ENCODE measurements around the gene SLFN12L. TPM values are rescaled to one million over a fixed set of nuclear protein-coding genes. Genes with fewer than 3 reads are reported as not detected.
"Not testable (repeated sequence)": the region's sequence is repeated elsewhere in the genome, so short reads cannot be mapped to it uniquely, and the experiment has no call there.

The SLFN12L gene
- total and polyA plus RNA-seq, 4 donors = 0.59 to 13.2 (median 1.5) TPM

DNA sequence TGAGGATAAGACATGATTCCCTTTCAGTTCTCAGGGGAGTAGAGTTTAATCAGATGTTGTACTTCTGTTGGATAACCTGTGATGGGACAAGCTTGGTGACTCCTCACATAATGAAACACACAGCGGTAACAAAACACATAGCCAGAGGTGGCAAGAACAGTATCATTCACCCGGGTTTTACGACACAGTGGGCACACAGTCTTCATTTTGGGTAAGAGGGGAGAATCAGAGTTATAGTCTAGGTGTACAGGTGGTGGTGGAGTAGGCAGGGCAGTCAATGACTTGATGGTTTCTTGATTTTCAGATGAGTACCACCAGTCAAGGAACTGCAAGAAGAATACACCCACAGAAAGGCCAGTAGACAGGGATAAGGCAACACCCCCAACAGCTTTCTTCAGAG, 38.3 kb upstream of the SLFN12L start:
- Histone ChIP-seq H3K9ac (ENCODE audit: insufficient read depth in 1 of 2, low read length in 2 of 2) (no peak overlapping the region), H3K4me1 (ENCODE audit: control insufficient read depth in 5 of 5, insufficient read depth in 5 of 5, low read length in 5 of 5) (peaks cover 0 to 24% (median 4%) of the 10 kb centered on the region in 5 donors), H3K27me3 (ENCODE audit: control insufficient read depth in 3 of 3, insufficient read depth in 3 of 3, low read length in 2 of 3) (no peaks in the 10 kb centered on the region), H3K9me3 (ENCODE audit: control insufficient read depth in 4 of 4, insufficient read depth in 3 of 4, low read length in 3 of 4) (no peaks in the 10 kb centered on the region), H3K4me3 (no peak overlapping the region), H3K36me3 (ENCODE audit: control insufficient read depth in 4 of 4, insufficient read depth in 4 of 4, low read length in 4 of 4) (peaks cover 2 to 17% (median 5%) of the 10 kb centered on the region in 4 donors), H3K27ac (ENCODE audit: low read depth in 1 of 2, low read length in 1 of 2) (no peak overlapping the region)
- ATAC-seq (ENCODE audit: insufficient read depth, low FRiP score) (no peak), DNase-seq (no peak)
- WGBS, 2 donors = 93 to 94% methylated on average over 3 of the region's 3 CpGs
- TF ChIP-seq, protein P1, sequence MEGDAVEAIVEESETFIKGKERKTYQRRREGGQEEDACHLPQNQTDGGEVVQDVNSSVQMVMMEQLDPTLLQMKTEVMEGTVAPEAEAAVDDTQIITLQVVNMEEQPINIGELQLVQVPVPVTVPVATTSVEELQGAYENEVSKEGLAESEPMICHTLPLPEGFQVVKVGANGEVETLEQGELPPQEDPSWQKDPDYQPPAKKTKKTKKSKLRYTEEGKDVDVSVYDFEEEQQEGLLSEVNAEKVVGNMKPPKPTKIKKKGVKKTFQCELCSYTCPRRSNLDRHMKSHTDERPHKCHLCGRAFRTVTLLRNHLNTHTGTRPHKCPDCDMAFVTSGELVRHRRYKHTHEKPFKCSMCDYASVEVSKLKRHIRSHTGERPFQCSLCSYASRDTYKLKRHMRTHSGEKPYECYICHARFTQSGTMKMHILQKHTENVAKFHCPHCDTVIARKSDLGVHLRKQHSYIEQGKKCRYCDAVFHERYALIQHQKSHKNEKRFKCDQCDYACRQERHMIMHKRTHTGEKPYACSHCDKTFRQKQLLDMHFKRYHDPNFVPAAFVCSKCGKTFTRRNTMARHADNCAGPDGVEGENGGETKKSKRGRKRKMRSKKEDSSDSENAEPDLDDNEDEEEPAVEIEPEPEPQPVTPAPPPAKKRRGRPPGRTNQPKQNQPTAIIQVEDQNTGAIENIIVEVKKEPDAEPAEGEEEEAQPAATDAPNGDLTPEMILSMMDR (IDR thresholded peaks at IDR 0.05; ENCODE audit: control extremely low read depth, extremely low read depth) = no peak

DNA sequence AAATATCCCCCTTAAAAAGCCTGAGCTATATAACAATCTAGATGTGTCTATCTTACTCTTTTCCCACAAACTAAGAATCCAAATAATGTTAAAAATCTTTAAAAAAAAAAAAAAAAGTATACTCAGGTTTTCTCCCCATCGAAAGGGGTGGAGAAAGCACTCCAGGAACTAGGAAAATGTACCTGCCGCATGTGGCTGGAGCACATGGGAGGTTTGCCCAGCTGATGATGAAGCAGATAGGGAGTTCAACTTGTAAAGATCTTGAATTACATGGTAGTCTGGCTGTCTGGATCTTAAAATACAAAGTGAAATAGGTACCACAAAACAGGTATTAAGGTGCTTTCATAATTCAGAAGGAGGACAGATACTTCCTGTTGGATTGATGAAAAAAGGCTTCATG, 31.9 kb upstream of the SLFN12L start:
- TF ChIP-seq, protein P1 (IDR thresholded peaks at IDR 0.05; ENCODE audit: control extremely low read depth, extremely low read depth) = no peak
- no peak overlapping the region for H3K4me3 ChIP-seq
- WGBS, 2 donors = 78 to 93% methylated on average over 2 of the region's 2 CpGs
- peaks cover 7 to 27% (median 11%) of the 10 kb centered on the region in 5 donors for H3K4me1 ChIP-seq (ENCODE audit: control insufficient read depth in 5 of 5, insufficient read depth in 5 of 5, low read length in 5 of 5)
- DNase-seq (no peak), ATAC-seq (ENCODE audit: insufficient read depth, low FRiP score) (no peak)
- peaks cover 0 to 5% (median 2%) of the 10 kb centered on the region in 4 donors for H3K36me3 ChIP-seq (ENCODE audit: control insufficient read depth in 4 of 4, insufficient read depth in 4 of 4, low read length in 4 of 4)
- peak overlapping the region in 1 of 2 donors; percentile 65 for H3K9ac ChIP-seq (ENCODE audit: insufficient read depth in 1 of 2, low read length in 2 of 2)
- H3K27me3 ChIP-seq (ENCODE audit: control insufficient read depth in 3 of 3, insufficient read depth in 3 of 3, low read length in 2 of 3) = no peaks in the 10 kb centered on the region
- no peaks in the 10 kb centered on the region for H3K9me3 ChIP-seq (ENCODE audit: control insufficient read depth in 4 of 4, insufficient read depth in 3 of 4, low read length in 3 of 4)
- no peak overlapping the region for H3K27ac ChIP-seq (ENCODE audit: low read depth in 1 of 2, low read length in 1 of 2)

DNA sequence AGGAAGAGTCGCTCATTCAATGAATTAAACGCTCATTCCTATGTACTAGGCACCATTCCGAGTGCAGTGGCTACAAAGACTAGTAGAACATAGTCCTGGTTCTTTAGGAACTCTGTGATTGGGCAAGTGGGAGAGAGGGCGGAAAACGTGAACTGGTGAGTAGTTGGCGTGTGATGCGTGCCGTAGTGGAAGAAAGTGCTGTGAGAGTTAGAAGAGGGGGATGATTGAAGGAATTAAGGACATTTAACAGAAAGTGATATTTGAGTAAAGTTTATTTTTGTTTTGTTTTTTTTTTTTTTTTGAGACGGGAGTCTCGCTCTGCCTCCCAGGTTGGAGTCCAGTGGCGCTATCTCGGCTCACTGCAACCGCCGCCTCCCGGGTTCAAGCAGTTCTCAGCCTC, 31.1 kb upstream of the SLFN12L start:
- H3K36me3 ChIP-seq (ENCODE audit: control insufficient read depth in 4 of 4, insufficient read depth in 4 of 4, low read length in 4 of 4) = peaks cover 0 to 2% (median 1%) of the 10 kb centered on the region in 4 donors
- no peak overlapping the region for H3K27ac ChIP-seq (ENCODE audit: low read depth in 1 of 2, low read length in 1 of 2)
- WGBS, 2 donors = 20 to 23% methylated on average over 15 of the region's 15 CpGs
- H3K9ac ChIP-seq (ENCODE audit: insufficient read depth in 1 of 2, low read length in 2 of 2) = peak overlapping the region; percentile 56 to 88
- DNase-seq (peak; percentile 32 to 54 (median 40)), ATAC-seq (ENCODE audit: insufficient read depth, low FRiP score) (no peak)
- H3K27me3 ChIP-seq (ENCODE audit: control insufficient read depth in 3 of 3, insufficient read depth in 3 of 3, low read length in 2 of 3) = no peaks in the 10 kb centered on the region
- TF ChIP-seq, protein P1 (IDR thresholded peaks at IDR 0.05; ENCODE audit: control extremely low read depth, extremely low read depth) = no peak
- peak overlapping the region; percentile 73 for H3K4me3 ChIP-seq
- peaks cover 7 to 27% (median 11%) of the 10 kb centered on the region in 5 donors for H3K4me1 ChIP-seq (ENCODE audit: control insufficient read depth in 5 of 5, insufficient read depth in 5 of 5, low read length in 5 of 5)
- no peaks in the 10 kb centered on the region for H3K9me3 ChIP-seq (ENCODE audit: control insufficient read depth in 4 of 4, insufficient read depth in 3 of 4, low read length in 3 of 4)

DNA sequence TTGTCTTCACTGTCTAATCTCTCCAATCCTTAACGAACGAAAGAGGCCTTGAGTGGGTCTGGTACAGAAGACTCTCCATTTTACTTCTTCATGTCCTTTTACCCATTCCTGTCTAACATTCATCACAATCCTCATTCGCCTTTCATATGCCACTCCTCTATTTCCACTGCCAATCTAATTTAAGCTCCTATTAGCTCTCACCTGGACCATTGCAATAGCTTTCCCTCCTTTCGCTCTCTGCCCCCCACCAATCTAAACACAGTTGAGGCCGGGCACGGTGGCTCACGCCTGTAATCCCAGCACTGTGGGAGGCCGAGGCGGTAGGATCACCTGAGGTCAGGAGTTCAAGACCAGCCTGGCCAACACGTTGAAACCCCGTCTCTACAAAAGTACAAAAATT, 29.5 kb upstream of the SLFN12L start:
- peaks cover 7 to 27% (median 11%) of the 10 kb centered on the region in 5 donors for H3K4me1 ChIP-seq (ENCODE audit: control insufficient read depth in 5 of 5, insufficient read depth in 5 of 5, low read length in 5 of 5)
- no peak overlapping the region for H3K4me3 ChIP-seq
- H3K27me3 ChIP-seq (ENCODE audit: control insufficient read depth in 3 of 3, insufficient read depth in 3 of 3, low read length in 2 of 3) = no peaks in the 10 kb centered on the region
- H3K9ac ChIP-seq (ENCODE audit: insufficient read depth in 1 of 2, low read length in 2 of 2) = no peak overlapping the region
- no peaks in the 10 kb centered on the region for H3K9me3 ChIP-seq (ENCODE audit: control insufficient read depth in 4 of 4, insufficient read depth in 3 of 4, low read length in 3 of 4)
- no peak overlapping the region for H3K27ac ChIP-seq (ENCODE audit: low read depth in 1 of 2, low read length in 1 of 2)
- 74 to 76% methylated on average over 11 of the region's 11 CpGs for WGBS, 2 donors
- H3K36me3 ChIP-seq (ENCODE audit: control insufficient read depth in 4 of 4, insufficient read depth in 4 of 4, low read length in 4 of 4) = no peaks in the 10 kb centered on the region
- TF ChIP-seq, protein P1 (IDR thresholded peaks at IDR 0.05; ENCODE audit: control extremely low read depth, extremely low read depth) = no peak
- ATAC-seq (ENCODE audit: insufficient read depth, low FRiP score) (no peak), DNase-seq (no peak)

DNA sequence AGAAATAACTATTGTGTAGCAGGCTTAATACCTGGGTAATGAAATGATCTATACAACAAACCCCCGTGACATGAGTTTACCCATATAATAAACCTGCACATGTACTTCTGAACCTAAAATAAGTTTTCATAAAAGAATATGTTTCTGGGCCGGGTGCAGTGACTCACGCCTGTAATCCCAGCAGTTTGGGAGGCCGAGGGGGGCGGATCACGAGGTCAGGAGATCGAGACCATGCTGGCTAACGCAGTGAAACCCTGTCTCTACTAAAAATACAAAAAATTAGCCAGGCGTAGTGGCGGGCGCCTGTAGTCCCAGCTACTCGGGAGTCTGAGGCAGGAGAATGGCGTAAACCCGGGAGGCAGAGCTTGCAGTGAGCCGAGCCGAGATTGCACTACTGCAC, 25.7 kb upstream of the SLFN12L start:
- H3K9ac ChIP-seq (ENCODE audit: insufficient read depth in 1 of 2, low read length in 2 of 2); DNase-seq; H3K4me1 ChIP-seq (ENCODE audit: control insufficient read depth in 5 of 5, insufficient read depth in 5 of 5, low read length in 5 of 5); H3K9me3 ChIP-seq (ENCODE audit: control insufficient read depth in 4 of 4, insufficient read depth in 3 of 4, low read length in 3 of 4); H3K36me3 ChIP-seq (ENCODE audit: control insufficient read depth in 4 of 4, insufficient read depth in 4 of 4, low read length in 4 of 4); H3K4me3 ChIP-seq; ATAC-seq (ENCODE audit: insufficient read depth, low FRiP score); H3K27me3 ChIP-seq (ENCODE audit: control insufficient read depth in 3 of 3, insufficient read depth in 3 of 3, low read length in 2 of 3); H3K27ac ChIP-seq (ENCODE audit: low read depth in 1 of 2, low read length in 1 of 2): not testable (repeated sequence)
- WGBS, 2 donors = 89 to 94% methylated on average over 14 to 16 of the region's 16 CpGs
